Umbilical cord (tissue), 2 donors: ENCODE measurements around the gene PKDCC. TPM values are rescaled to one million over a fixed set of nuclear protein-coding genes. Genes with fewer than 3 reads are reported as not detected.
A peak's percentile ranks its signal among the peaks of the same experiment; 100 is the strongest.

Experiments
- DNase-seq: peaks from one replicate; pipeline ENCODE4 v3.0.0-alpha.2; 2015; ENCODE audit warnings: low spot score
- total RNA-seq: library from RNA; depleted of rRNA; stranded (reverse); fragments of >200 nt; gene quantifications from one replicate; pipeline ENCODE4 v1.2.3, GENCODE V29; 2014; ENCODE audit warnings: low replicate concordance; ENCODE audit not compliant: insufficient read depth

The PKDCC gene, protein sequence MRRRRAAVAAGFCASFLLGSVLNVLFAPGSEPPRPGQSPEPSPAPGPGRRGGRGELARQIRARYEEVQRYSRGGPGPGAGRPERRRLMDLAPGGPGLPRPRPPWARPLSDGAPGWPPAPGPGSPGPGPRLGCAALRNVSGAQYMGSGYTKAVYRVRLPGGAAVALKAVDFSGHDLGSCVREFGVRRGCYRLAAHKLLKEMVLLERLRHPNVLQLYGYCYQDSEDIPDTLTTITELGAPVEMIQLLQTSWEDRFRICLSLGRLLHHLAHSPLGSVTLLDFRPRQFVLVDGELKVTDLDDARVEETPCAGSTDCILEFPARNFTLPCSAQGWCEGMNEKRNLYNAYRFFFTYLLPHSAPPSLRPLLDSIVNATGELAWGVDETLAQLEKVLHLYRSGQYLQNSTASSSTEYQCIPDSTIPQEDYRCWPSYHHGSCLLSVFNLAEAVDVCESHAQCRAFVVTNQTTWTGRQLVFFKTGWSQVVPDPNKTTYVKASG
- total RNA-seq = 93.2 TPM

DNA sequence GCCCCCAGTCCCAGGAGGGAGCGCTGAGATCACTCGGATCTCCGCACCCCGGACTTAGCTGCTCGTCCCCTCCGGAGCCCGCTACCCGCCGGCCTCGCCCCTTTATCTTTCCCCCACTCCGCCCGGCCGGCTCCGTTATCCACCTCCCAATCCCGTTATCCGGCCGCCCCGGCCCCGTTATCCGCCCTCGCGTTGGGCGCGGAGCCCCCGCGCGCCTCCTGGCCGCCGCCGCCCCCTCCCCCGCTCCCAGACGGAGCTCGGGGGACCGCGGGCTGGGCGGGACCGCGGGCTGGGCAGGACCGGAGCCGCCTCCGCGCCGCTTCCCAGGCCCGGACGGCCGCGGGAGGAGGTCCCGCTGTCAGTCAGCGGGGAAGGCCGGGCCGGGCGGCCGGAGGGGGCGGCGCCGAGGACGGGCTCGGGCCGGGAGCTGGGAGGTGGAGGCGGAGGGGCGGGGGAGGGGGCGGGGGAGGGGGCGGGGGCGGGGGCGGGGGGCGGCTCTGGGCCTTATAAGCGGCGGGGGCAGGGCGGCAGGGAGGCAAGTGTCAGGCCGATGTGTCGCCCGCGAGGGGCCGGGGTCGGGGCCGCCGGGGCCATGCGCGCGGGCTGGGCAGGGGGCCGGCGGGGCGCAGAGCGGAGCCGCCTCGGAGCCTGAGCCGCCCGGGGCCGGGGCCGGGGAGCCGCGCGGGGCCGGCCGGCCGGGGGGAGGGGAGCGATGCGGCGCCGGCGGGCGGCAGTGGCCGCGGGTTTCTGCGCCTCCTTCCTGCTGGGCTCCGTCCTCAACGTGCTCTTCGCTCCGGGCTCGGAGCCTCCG lies at the start of gene PKDCC:
TSS of gene PKDCC (plus strand) at position 534 of the 811 bp plus-strand sequence. CDS start at position 713, 179 bp downstream.
- DNase-seq = peak; percentile 93

DNA sequence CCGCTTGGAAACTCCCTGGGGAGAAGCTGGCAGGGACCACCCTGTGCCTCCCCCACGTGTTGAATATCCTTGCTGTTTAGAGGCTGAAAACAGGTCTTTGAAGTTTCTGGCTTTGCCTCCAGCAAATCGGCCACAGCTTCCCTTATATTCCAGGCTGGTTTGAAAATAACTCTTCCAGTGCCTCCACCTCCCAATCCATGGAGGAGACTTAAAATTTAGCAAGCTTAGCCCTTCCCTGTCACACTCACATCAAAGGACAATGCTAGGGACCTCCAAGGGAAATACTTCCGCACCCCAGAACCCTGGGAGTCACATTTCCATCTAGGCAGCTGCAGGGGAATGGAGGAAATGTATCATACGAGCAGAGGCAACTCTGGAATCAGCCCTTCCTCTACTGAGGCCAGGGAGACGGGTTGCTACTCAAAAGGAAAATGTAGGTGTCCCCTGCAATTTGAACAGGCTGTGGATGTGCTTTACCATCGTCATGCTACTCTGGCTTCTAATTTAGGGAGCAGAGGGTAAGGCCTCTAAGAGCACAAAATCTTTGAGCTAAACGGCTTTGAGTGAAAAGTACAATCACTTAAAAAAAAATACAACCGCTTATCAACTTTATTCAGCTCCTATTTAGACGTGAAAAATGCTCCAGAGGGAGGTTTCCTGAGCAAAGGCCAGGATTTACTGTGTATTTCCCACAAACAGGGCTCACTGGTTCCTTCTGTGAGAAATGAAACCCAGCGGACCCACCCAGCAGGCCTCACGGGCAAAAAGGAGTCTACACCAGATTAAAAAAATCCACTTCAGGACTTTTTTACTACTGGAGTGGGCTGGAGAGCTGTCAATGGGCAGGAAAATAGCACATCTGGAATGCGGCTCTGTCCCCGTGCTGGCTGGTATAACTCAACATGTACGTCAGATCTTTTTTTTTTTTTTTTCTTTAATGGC lies 49.4 kb upstream of the PKDCC start:
- DNase-seq = peak; percentile 95

GRCh38 chr2:41999128-41999480 lies 48.7 kb upstream of the PKDCC start:
- peak; percentile 87 for DNase-seq

- no peak for DNase-seq
Measured at GRCh38 chr2:41999592-42000281, 48.1 kb upstream of the PKDCC start.

DNA sequence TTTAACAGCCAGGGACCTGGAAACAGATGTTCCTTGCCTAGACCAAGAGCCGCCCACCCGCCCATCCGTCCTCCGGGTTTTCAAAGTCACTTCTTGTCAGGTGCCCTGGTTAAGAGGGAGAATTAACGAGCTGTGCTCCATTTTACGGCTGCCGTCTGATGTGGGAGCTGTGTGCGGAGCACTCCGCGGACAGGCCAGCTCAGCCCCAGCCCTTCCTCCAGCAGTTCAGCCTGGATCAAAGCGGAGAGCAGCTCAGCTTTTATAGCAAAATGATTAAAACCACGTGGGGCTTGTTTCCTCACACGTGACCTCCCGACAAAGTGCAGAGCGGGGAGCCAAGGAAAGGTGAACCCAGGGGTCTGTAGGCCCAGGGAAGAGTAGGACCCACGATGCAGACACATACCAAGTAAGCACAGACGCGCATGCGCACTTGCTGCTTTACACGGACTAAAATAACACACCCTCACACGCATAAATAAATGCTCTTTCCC lies 46.1 kb upstream of the PKDCC start:
- DNase-seq = peak; percentile 56

- no peak for DNase-seq
Measured at GRCh38 chr2:42007551-42007950, 40.3 kb upstream of the PKDCC start.

DNA sequence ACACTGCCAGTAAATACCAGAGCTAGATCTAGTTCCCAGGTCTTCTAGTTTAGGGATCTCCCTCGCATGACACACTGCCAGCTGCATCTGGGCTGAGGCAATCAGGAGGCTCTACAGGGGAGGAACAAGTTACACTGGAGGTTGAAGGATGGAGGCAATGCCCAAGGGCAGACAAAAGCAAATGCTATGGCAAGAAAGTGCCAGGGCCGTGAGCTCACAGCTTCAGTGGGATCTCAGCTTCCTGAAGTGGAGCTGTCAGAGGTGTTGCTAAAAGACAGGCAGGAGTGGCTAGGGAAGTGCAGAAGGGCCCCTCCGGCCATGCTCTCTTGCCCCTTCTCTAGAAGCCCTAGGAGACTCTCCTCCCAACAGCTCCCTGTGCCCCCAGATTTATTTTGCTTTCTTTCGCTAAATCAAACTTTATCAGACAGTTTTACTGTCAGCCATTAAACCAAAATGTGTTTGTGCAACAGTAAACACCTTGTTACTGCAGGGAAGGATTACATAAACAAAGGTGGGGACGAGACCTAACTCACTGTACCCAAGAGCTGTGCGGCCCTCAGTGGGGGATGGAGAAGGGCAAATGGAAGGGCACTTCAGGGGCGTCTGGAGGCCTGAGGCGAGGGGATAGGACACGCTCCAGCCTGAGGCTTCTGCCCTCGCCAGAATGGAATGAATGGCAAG lies 39.4 kb upstream of the PKDCC start:
- peak; percentile 68 for DNase-seq

- DNase-seq = no peak
Measured at GRCh38 chr2:42009657-42010580, 37.9 kb upstream of the PKDCC start.

DNA sequence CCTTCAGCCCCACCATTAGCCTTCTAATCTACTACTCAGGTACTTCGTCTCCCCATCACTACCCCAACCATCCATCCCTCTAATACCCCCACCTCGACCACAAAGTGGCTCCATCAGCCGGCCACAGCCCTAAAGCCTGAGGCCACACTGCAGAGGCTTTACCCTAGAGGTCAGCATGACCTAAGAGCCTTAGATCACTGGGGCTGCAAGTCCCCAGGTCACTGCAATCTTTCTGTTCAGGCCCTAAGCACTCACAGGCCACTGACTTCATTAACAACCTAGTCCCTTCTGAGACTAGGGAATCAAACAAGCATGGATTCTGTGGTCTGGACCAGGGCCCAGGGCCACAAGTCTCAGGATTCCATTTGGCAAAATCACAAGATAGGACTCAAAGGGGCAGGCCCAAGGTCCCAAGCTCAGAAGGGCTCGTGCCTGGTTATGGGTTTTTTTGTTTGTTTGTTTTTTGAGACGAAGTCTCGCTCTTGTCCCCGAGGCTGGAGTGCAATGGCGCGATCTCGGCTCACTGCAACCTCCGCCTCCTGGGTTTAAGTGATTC lies 37.0 kb upstream of the PKDCC start:
- no peak for DNase-seq

DNA sequence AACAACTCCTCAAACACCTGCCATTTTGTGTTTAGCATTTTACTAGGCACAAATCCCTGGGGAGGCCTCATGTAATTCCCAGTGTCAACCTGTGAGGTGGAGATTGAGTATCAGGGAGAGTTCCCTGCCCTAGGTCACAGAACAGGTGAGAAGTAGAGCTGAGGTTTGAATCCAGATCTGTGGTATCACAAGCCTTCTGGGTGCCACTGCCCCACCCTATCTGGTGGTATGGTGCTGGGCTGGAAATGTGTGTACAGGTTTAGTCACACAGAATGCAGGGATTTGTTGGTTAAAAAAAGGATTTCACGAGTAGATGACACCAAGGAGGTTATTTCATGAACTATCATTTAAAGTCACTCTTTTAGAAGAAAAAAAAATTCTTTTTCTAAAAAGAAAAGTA lies 35.7 kb upstream of the PKDCC start:
- DNase-seq = no peak

GRCh38 chr2:42012651-42013050 lies 35.2 kb upstream of the PKDCC start:
- DNase-seq = no peak

GRCh38 chr2:42013409-42013808 lies 34.4 kb upstream of the PKDCC start:
- no peak for DNase-seq

DNA sequence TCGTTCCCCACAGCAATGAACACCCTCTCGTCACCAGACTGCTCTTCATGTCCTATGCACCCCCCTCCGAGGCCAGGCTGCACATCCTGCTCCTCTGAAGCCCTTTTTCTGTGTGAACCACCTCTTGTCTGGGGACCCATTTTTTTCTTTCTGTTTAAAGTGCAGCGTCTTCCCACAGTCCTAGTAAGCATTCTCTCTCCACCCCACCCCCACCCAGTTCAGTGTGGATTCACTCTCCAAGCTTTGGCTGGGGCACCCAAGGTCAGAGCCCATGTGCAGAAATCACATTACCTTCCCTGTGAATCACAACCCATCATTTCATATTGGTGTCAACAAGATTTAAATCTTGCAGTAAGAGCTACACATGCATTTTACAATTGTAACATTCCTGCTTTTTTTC lies 26.4 kb upstream of the PKDCC start:
- DNase-seq = peak; percentile 66

DNA sequence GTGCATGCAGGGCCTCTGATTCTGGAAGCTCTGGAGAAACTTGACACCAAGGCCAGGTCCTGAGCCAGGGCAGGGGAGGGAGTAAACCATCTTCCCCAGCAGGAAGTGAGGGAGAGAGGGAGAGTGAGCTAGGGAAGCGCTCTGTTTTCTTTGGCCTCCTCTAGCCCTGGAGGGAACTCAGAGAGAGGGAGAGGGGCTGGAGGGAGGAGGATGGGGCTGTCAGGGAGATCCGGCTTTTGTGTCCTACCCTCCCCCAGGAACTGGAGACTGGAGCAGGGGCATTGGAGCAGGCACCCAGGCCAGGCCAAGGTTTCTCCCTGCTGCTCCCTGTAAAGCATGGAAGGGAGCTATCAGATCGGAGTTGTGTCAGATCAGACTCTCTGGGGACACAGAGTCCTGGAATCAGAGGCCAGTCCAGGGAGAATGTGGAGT lies 22.7 kb upstream of the PKDCC start:
- DNase-seq = peak; percentile 88

DNA sequence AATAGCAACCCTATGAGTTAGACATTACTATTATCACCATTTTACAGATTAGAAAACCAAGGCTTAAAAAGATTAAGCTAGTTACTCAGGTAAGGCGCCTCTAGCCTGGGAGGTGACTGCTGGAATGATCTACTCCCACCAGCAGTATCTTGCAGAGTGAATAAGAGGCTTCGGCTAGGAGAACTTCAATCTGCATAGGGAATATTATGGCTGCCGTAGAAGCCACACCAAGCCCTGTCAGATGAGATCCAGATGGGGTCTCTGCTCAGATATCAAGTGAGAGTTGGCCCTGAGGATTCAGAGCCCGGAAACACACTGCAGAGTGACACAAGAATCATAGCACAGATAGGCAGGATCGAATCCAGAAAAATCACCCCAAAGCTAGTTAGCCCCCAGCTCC lies 21.5 kb upstream of the PKDCC start:
- no peak for DNase-seq

DNA sequence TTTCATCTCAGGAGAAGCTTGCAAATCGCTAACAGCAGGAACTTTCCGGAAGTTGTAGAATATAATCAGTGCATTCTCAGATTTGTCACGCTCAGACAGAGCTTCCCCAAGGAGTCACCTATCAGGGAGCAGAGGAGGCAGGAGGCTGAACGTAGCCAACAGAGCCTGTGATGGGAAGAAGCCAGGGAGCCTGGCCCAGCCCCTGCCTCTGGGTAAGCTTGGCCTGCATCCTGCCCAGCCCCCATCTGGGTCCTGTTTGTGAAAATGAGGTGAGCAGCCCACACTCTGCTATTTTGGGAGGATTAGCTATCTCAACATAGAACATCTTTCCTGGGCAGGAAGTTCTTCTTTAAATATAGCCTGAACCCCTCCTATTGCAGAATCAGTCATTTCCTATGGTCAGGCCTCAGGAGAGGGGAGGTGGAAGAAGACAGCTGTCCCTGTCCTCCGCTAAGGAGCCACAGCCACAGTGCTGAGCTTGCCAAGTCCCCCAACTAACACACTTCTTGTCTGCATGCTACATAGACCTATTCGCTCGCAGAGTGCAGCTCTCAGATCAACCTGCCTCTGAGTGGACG lies 19.2 kb upstream of the PKDCC start:
- no peak for DNase-seq

DNA sequence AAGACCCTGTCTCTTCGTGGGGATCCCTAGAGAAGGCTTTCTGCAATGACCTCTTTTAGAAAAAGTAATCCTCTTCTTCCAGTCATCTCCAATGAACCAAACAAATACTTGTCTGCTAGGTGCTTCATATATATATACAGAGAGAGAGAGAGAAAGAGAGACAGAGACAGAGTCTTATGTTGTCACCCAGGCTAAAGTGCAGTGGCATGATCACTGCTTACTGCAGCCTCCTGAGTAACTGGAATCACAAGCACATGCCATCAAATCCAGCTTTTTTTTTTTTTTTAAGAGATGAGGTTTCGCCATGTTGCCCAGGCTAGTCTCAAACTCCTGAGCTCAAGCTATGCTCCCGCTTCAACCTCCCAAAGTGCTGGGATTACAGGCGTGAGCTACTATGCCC lies 18.6 kb upstream of the PKDCC start:
- no peak for DNase-seq

DNA sequence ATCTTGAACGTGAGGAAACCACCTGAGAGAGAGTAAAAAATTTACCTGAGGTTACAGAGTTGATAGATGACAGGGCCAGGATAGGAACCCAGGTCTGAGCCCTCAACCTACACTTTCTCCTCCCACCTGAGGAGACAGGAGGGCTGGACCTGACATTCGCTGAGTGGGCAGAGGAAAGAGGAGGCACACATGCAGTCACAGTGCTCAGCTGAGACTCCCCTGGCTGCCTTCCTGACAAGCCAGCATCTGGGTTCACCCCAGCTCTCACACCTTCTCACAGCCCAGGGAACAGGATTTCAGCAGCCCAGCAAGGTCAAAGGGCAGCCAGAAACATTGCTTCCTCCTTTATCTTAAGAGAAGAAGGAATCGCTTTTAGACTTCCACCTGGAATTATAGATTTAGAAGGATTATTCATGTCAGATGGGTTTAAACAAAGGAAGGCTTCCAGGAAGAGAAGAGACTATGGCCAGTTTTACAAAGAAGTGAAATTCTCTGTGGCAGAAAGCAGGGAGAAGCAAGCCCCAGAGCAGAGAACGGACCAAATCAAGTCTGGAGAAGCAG lies 18.1 kb upstream of the PKDCC start:
- no peak for DNase-seq
